Neuron (in vitro differentiated cells): ENCODE results near the gene C19orf25.

ENCODE experiments used
- H2AFZ ChIP-seq: one replicate; pipeline ENCODE4 v1.6.1; 2013; ENCODE audit warnings: low read depth, mild to moderate bottlenecking, inconsistent platforms, low read length, moderate library complexity
- H3K27me3 ChIP-seq: one replicate; pipeline ENCODE4 v1.6.1; 2013; ENCODE audit warnings: low read length; ENCODE audit not compliant: insufficient read depth
- H3K36me3 ChIP-seq: one replicate; pipeline ENCODE4 v1.6.1; 2013; ENCODE audit warnings: low read length; ENCODE audit not compliant: insufficient read depth
- H3K4me1 ChIP-seq: one replicate; pipeline ENCODE4 v1.6.1; 2013; ENCODE audit warnings: low read length; ENCODE audit not compliant: insufficient read depth
- H3K4me3 ChIP-seq: 2 replicates; pipeline ENCODE4 v1.5.1; 2013; ENCODE audit warnings: mild to moderate bottlenecking, low read length, moderate library complexity
- H3K9me3 ChIP-seq: one replicate; pipeline ENCODE4 v1.6.1; 2013; ENCODE audit warnings: low read length

C19orf25 gene

DNA sequence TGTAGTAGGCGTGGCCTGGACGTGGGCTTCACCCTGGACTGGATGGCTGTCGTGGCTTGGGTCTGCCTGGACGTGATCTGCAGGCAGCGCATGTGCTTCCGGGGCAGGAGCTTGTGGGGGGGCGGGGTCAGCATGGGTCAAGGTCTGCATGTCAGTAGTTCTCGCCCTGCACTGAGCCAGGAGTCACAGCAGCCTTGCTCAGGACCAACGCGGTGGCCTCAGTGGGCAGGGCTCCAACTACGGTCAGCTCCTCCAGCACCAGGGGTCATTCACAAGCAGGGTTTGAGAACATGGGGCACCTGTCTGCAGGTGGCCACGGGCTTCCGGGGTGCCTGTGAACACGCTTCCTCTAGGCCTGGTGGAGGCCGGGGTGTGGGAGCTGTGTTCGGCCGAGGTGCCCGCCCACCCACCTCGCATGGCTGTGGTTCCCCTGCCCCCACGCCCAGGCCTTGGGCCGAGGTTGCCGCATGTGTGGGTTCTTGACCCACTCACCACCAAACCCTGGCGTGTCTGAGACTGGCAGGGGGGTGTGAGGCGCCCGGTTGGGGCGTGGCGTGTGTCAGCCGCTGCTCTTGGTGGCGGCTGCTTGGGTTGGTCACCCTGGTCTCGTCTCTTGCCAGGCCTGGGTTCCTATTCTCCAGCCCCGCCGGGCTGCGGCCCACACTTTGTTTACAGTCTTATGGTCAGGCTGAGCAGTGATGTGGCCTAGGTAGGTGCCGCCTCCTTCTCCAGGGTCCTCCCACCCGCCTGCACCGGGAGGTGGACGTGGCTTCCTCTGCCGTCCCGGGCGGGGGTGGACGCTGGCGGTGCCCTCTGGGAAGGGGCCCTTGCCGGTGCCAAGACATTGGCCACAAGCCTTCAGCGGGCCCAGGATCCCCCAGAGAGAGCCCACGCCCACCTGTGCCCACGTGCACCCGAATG is 45.6 kb downstream of the C19orf25 start:
- Histone ChIP-seq H3K36me3 (peaks cover 61% of the 10 kb centered on the region), H3K27me3 (no peaks in the 10 kb centered on the region), H3K9me3 (no peaks in the 10 kb centered on the region), H3K4me1 (peaks cover 3% of the 10 kb centered on the region), H3K4me3 (no peak overlapping the region), H2AFZ (no peak overlapping the region)

- Histone ChIP-seq H3K36me3 (peaks cover 70% of the 10 kb centered on the region), H2AFZ (no peak overlapping the region), H3K27me3 (no peaks in the 10 kb centered on the region), H3K9me3 (no peaks in the 10 kb centered on the region), H3K4me1 (peaks cover 3% of the 10 kb centered on the region), H3K4me3 (no peak overlapping the region)
Measured at GRCh38 chr19:1432507-1432887, 46.5 kb downstream of the C19orf25 start.

DNA sequence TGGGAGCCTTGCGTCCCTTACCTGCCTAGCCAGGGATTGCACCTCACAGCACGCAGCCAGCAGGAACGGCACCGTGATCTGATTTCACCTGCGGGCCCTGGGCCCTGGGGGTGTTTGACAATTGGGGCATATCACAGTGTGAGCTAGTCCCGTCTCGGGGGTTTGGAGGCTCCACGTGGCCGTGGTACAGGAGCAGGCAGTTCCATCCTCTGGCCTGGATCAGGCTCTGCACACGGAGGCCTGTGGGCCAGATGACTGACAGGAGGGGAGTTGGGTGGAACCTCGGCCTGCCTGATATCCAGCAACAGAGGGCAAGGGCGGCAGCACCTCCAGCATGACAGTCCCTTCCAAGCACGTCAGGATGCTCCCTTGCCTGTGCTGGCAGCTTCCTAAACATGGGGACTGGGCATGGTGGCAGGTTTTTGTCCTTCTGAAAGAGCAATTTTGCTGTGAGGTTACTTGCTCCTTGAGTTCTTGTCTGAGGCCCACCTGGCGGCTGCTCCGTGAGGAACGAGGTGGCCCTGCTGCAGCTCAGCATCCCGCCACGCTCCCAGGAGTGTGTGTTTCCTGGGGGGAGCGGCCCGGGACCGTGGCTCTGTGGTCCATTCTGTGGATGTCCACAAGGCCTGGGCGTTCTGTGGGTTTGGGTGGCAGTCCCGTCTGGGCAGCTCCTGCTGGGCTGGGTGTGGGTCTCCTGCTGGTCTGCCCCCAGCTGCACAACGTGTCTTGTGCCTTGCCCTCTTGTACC is 47.1 kb downstream of the C19orf25 start:
- no peak overlapping the region for H3K4me3 ChIP-seq
- peaks cover 3% of the 10 kb centered on the region for H3K4me1 ChIP-seq
- no peaks in the 10 kb centered on the region for H3K27me3 ChIP-seq
- H3K36me3 ChIP-seq = peaks cover 73% of the 10 kb centered on the region
- no peaks in the 10 kb centered on the region for H3K9me3 ChIP-seq
- no peak overlapping the region for H2AFZ ChIP-seq

GRCh38 chr19:1430246-1430645 is 48.8 kb downstream of the C19orf25 start:
- peaks cover 1% of the 10 kb centered on the region for H3K4me1 ChIP-seq
- peaks cover 82% of the 10 kb centered on the region for H3K36me3 ChIP-seq
- no peaks in the 10 kb centered on the region for H3K9me3 ChIP-seq
- no peak overlapping the region for H3K4me3 ChIP-seq
- H2AFZ ChIP-seq = no peak overlapping the region
- no peaks in the 10 kb centered on the region for H3K27me3 ChIP-seq

DNA sequence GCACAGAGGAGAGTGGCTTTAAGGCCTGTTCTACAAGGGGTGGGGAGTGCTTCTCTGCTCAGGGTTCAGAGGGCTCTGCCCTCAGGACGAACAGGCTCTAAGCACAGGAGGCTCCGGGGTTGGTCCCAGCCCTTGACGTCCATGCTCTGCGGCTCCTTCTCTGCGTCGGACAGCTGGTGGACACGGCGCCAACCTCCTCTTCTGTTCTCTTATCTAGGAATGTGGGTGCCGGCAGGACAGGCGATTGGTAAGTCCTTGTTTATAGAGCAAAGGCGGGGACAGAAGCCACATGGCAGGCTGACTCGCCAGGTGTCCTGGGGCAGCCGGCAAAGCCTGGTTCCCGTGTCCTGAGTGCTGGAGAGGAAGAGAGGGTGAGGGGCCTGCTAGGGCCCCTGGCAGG is 49.3 kb downstream of the C19orf25 start:
- H3K36me3 ChIP-seq = peaks cover 83% of the 10 kb centered on the region
- no peak overlapping the region for H3K4me3 ChIP-seq
- no peak overlapping the region for H2AFZ ChIP-seq
- H3K27me3 ChIP-seq = no peaks in the 10 kb centered on the region
- no peaks in the 10 kb centered on the region for H3K9me3 ChIP-seq
- peaks cover under 1% of the 10 kb centered on the region for H3K4me1 ChIP-seq

DNA sequence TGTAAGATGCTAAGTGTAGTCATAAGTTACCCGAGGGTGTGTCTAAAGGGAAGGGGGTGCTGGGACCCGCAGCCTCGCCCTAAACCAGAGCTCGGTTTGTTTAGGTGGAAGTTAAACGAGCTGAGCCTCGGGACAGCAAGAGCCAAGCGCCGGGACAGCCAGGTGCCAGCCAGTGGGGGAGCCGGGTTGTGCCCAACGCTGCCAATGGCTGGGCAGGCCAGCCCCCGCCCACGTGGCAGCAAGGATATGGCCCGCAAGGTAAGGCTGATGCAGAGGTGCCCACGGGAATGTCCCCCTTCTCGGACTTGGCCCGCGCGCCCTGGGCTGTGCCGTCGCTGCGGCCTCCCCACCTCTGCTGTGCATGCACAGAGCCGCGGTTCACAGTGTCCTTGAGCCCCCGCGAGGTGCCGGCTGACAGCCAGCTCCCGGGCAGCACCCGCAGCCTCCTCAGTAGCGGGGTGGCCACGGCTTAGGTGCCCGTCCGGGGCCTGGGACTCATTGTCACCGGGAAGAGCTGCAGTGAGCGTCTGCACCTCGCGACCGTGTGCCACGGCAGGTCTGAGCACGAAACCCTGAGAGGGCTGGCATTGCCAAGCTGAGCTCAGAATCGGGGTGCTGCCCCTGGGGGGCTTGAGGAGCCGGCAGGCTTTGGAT is 50.1 kb downstream of the C19orf25 start:
- Histone ChIP-seq H3K4me1 (peaks cover 8% of the 10 kb centered on the region), H3K27me3 (no peaks in the 10 kb centered on the region), H2AFZ (no peak overlapping the region), H3K36me3 (peaks cover 76% of the 10 kb centered on the region), H3K4me3 (no peak overlapping the region), H3K9me3 (no peaks in the 10 kb centered on the region)

DNA sequence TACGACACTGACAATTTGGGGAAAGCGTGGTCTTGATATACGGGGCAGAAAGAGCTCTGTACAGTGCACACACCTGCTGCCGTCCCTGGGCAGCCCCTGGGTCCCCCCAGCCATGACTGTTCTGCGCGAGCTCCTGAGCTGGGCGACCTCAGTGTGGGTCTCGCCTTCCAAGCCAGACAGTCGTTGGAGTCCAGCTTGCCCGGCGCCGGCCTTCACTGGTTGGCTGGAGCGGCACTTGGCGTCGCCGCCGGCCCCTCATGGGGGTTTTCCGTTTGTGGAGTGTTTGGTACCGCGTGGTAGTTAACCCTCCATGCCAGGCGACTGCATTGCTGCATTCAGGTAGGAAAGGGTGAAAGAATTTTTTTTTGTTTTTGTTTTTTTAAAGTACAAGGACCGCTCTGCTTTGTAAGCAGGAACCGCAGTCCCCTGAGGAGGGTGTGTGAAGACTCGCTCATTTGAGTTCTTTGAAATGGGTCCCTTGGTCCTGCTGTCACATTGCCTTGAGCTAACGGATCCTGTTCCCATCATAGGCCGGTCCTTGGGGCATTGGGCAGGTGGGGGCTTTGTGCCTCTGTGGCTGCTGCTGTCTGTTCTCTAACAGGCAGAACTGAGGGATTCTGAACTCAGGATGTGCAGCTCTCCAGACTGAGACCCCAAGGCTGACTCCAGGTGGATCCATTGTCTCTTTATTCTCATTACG is 51.6 kb downstream of the C19orf25 start:
- no peaks in the 10 kb centered on the region for H3K9me3 ChIP-seq
- H3K27me3 ChIP-seq = no peaks in the 10 kb centered on the region
- peaks cover 15% of the 10 kb centered on the region for H3K4me1 ChIP-seq
- no peak overlapping the region for H3K4me3 ChIP-seq
- no peak overlapping the region for H2AFZ ChIP-seq
- H3K36me3 ChIP-seq = peaks cover 76% of the 10 kb centered on the region

- Histone ChIP-seq H3K36me3 (peaks cover 76% of the 10 kb centered on the region), H3K4me3 (no peak overlapping the region), H3K4me1 (peaks cover 15% of the 10 kb centered on the region), H2AFZ (no peak overlapping the region), H3K27me3 (no peaks in the 10 kb centered on the region), H3K9me3 (no peaks in the 10 kb centered on the region)
Measured at GRCh38 chr19:1426736-1427135, 52.3 kb downstream of the C19orf25 start.

GRCh38 chr19:1425902-1426301 is 53.1 kb downstream of the C19orf25 start:
- Histone ChIP-seq H2AFZ (no peak overlapping the region), H3K4me1 (peaks cover 15% of the 10 kb centered on the region), H3K36me3 (peaks cover 82% of the 10 kb centered on the region), H3K4me3 (no peak overlapping the region), H3K9me3 (no peaks in the 10 kb centered on the region), H3K27me3 (no peaks in the 10 kb centered on the region)

DNA sequence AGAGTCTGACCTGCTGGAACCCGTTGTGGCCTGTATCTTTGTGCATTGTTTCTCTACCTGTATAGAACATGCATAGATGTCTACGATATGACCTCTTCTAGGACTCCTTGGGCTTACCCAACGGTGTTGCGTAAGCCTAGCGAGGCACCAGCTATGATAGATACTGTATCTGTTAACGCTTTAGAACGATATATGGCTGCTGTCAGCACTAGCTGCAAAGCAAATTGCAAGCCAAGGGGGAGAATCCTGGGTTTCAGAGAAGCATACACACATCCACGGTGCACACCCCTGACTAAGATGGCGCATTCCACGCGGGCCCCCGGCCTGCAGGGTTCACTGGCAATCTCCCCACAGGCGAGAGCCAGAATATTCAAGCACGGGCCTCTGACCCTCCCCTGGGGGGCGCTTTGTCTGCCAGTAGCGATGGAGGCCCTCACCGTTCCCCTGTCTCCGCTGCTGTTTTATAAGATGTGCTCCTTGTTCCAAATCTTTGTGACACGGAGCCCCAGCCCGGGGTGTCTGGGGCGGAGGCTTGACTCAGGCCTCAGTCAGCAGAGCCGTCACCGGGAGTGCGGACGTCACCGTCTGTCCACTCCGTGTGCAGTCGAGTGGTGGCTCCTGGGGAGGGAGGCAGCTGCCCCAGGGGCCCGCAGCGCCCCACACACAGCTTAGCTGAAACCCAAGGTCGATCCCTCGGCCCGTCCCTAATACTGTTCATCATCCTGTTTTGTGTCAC is 53.7 kb downstream of the C19orf25 start:
- Histone ChIP-seq H3K4me1 (peaks cover 15% of the 10 kb centered on the region), H3K36me3 (peaks cover 85% of the 10 kb centered on the region), H3K27me3 (no peaks in the 10 kb centered on the region), H3K4me3 (no peak overlapping the region), H3K9me3 (no peaks in the 10 kb centered on the region), H2AFZ (no peak overlapping the region)

DNA sequence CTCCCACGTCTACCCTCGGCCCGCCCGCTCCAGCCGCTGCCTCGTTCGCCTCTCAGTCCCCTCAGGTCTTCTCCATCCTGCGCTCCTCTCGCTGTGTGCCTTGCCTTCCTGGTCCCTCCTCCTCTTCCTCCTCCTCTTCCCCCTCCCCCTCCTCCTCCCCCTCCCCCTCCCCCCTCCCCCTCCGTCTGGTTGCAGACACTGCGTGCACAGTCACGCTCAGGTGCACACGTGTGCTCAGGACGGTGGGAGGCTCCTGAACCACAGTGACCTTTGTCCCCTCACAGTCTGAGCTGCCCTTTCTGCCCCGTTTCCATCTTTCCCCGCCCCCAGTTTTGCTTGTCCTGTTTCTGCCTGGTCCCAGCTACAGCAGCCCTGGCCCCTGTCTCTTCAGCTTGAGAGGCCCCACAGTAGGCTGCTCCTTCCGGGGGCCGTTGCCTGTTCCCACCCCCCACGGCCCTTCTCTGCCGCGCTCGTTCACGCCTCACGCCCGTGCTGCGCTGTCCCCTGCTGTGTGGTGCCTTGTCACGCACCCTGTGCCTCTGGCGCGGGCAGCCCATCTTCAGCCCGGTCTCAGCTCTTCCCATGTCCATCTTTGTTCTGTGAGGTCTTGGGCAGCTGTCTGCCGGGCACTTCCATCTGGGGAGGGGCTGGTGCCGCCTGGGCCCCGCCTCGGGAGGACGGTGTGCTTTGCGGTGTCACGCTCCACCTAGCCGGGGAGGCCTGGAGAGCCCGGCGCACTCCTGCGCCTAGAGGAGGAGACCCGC is 54.6 kb downstream of the C19orf25 start:
- Histone ChIP-seq H3K4me3 (no peak overlapping the region), H3K36me3 (peaks cover 84% of the 10 kb centered on the region), H3K27me3 (no peaks in the 10 kb centered on the region), H3K4me1 (peaks cover 15% of the 10 kb centered on the region), H3K9me3 (no peaks in the 10 kb centered on the region), H2AFZ (no peak overlapping the region)
